ENCODE results near the gene ABHD4. TPM values are rescaled to one million over a fixed set of nuclear protein-coding genes. Genes with fewer than 3 reads are reported as not detected.
A peak's percentile ranks its signal among the peaks of the same experiment; 100 is the strongest.

The ABHD4 gene
- total and polyA plus RNA-seq, 2 of the 4 experiments (the other 2 are of a cell fraction), result 5.0 to 22.0 TPM

GRCh38 chr14:22606380-22606779 lies 8.3 kb downstream of the ABHD4 start:
- Histone ChIP-seq H3K9ac (ENCODE audit: low read depth, low read length) (no peak overlapping the region), H3K4me2 (ENCODE audit: low read depth, low read length) (no peak overlapping the region), H2AFZ (replicated peaks; ENCODE audit: low read length, poor library complexity) (no peak overlapping the region), H3K79me1 (ENCODE audit: low read depth in 1 of 2, low read length in 2 of 2) (peaks cover 5 to 7% of the 10 kb centered on the region in 2 experiments; a peak in 1 of 4 replicates), H3K14ac (replicated peaks; ENCODE audit: low read depth, low read length) (no peak overlapping the region), H2AK5ac (ENCODE audit: low read depth, low read length) (no peak overlapping the region), H2BK5ac (ENCODE audit: low read depth, low read length, poor library complexity, severe bottlenecking) (no peak overlapping the region), H3K9me3 (ENCODE audit: control insufficient read depth, insufficient read depth, low read length) (no peaks in the 10 kb centered on the region), H3K27me3 (ENCODE audit: control insufficient read depth, insufficient read depth, low read length) (no peaks in the 10 kb centered on the region), H3K36me3 (ENCODE audit: control insufficient read depth, insufficient read depth, low read length) (peaks cover 69% of the 10 kb centered on the region), H2BK20ac (ENCODE audit: low read depth, low read length) (no peak overlapping the region), H2BK120ac (ENCODE audit: low read depth, low read length) (no peak overlapping the region), H2BK15ac (ENCODE audit: low read depth, low read length) (no peak overlapping the region), H2AK9ac (replicated peaks; ENCODE audit: low read depth, low read length, poor library complexity) (no peak overlapping the region), H3K56ac (ENCODE audit: extremely low read depth, insufficient read depth, low read length) (no peak overlapping the region), H3K4me1 (ENCODE audit: control insufficient read depth, insufficient read depth, low read length) (peaks cover 5% of the 10 kb centered on the region; the same call in 1 of the 2 replicates), H3K23ac (ENCODE audit: low read depth, low read length) (no peak overlapping the region), H4K8ac (ENCODE audit: low read depth in 2 of 2, low read length in 2 of 2) (no peak overlapping the region), H4K5ac (ENCODE audit: low read depth, low read length) (no peak overlapping the region), H3K18ac (ENCODE audit: low read depth, low read length) (no peak overlapping the region), H4K91ac (ENCODE audit: insufficient read depth, low read depth, low read length) (no peak overlapping the region), H3K4me3 (ENCODE audit: insufficient read depth, low read depth, low read length) (no peak overlapping the region), H3K27ac (ENCODE audit: insufficient read depth, low read length) (no peak overlapping the region), H3K9me1 (ENCODE audit: insufficient read depth, low read length) (peaks cover 16% of the 10 kb centered on the region; the same call in 1 of the 2 replicates), H4K20me1 (ENCODE audit: insufficient read depth, low read length) (no peaks in the 10 kb centered on the region), H3K4ac (ENCODE audit: low read depth, low read length) (no peak overlapping the region)
- DNase-seq (peak; percentile 36), ATAC-seq (ENCODE audit: low read depth) (no peak)
- BruUV-seq (replicated peaks), result no TSS peak
- TF ChIP-seq RFX5 (IDR thresholded peaks at IDR 0.05; ENCODE audit: low read depth, low read length), result no peak
- no peak for TF ChIP-seq FOS (IDR thresholded peaks at IDR 0.05; ENCODE audit: low read depth, low read length)
- TF ChIP-seq MXI1 (IDR thresholded peaks at IDR 0.05; ENCODE audit: borderline replicate concordance, low read depth, low read length), result no peak
- TF ChIP-seq CTCF (conservative IDR thresholded peaks at IDR 0.05; ENCODE audit: low read depth, low read length), result no peak
- TF ChIP-seq NFE2L2 (IDR thresholded peaks at IDR 0.05; ENCODE audit: low read depth, low read length), result no peak
- no peak for TF ChIP-seq CHD1 (IDR thresholded peaks at IDR 0.05; ENCODE audit: low read depth, low read length)
- no peak for TF ChIP-seq MAFK (IDR thresholded peaks at IDR 0.05; ENCODE audit: low read depth, low read length)
- TF ChIP-seq USF2 (IDR thresholded peaks at IDR 0.05; ENCODE audit: low read depth, low read length), result no peak
- TF ChIP-seq CEBPB (IDR thresholded peaks at IDR 0.05; ENCODE audit: low read depth, low read length), result no peak
- TF ChIP-seq MAZ (IDR thresholded peaks at IDR 0.05; ENCODE audit: borderline replicate concordance, low read depth, low read length), result no peak
- no peak for TF ChIP-seq SMC3 (IDR thresholded peaks at IDR 0.05; ENCODE audit: low read depth, low read length)
- no peak for TF ChIP-seq BHLHE40 (IDR thresholded peaks at IDR 0.05; ENCODE audit: low read depth, low read length)
- TF ChIP-seq RCOR1 (IDR thresholded peaks at IDR 0.05; ENCODE audit: insufficient replicate concordance, low read length), result no peak
- TF ChIP-seq RAD21 (IDR thresholded peaks at IDR 0.05; ENCODE audit: low read length), result no peak
- no peak for TF ChIP-seq ELK1 (IDR thresholded peaks at IDR 0.05; ENCODE audit: borderline replicate concordance, low read depth, low read length)
- TF ChIP-seq POLR2A (IDR thresholded peaks at IDR 0.05; ENCODE audit: low read depth, low read length), result no peak
- intact Hi-C loops (cut with micrococcal nuclease) (no loop called here), in situ Hi-C loops (cut with MboI; ENCODE audit: low sequenced_read_pairs) (no loop called here), dilution Hi-C loops (cut with HindIII; ENCODE audit: low sequenced_read_pairs, unreplicated experiment) (no loop called here)
- POLR2A ChIA-PET (ENCODE audit: unreplicated experiment), result interaction anchor here (0.5 kb wide), 1 partner anchor 16 kb away, joined by 3 read pairs; no protein-coding TSS in a partner anchor
- WGBS, 2 experiments (ENCODE audit: extremely low coverage in 2 of 2, insufficient read length in 1 of 2), result no CpG with 5 or more reads among the region's 6 CpGs
- CTCF ChIA-PET, result no interaction called here
